Upper lobe of right lung (tissue), 1 donor: Measurements from ENCODE around the gene ABCC12. TPM values are rescaled to one million over a fixed set of nuclear protein-coding genes. Genes with fewer than 3 reads are reported as not detected.

Experiments
- ATAC-seq: fragments of 200-7000 bp; cut with Tn5 transposase; one replicate; pipeline ENCODE4 v1.9.1; 2020; ENCODE audit warnings: mild to moderate bottlenecking, moderate library complexity
- DNase-seq: peaks from one replicate; pipeline ENCODE4 v3.0.0-alpha.2; 2020
- H3K27ac ChIP-seq: fragments of 200-600 bp; one replicate; pipeline ENCODE4 v1.8.0; 2022
- H3K27me3 ChIP-seq: fragments of 200-600 bp; one replicate; pipeline ENCODE4 v1.8.0; 2022; ENCODE audit warnings: mild to moderate bottlenecking
- H3K36me3 ChIP-seq: fragments of 200-600 bp; one replicate; pipeline ENCODE4 v1.8.0; 2022
- H3K4me1 ChIP-seq: fragments of 200-600 bp; one replicate; pipeline ENCODE4 v1.8.0; 2022
- H3K4me3 ChIP-seq: fragments of 200-600 bp; one replicate; pipeline ENCODE4 v1.8.0; 2022; ENCODE audit warnings: mild to moderate bottlenecking
- H3K9me3 ChIP-seq: fragments of 200-600 bp; one replicate; pipeline ENCODE4 v1.8.0; 2022
- CTCF ChIP-seq: fragments of 200-600 bp; IDR thresholded peaks from one replicate; pipeline ENCODE4 v1.8.0; 2022; ENCODE audit warnings: antibody characterized with exemption
- intact Hi-C: fragments of 100-400 bp; cut with DNase I; formaldehyde crosslinking; loops from one replicate; pipeline ENCODE4 v1.11.0; 2022
- total RNA-seq: library from RNA; stranded (reverse); fragmentation: NEBNext Ultra II Directional; extraction: Animal tissue kit (Norgen Biotek cat#: 25700); gene quantifications from one replicate; pipeline ENCODE4 v1.2.1, GENCODE V29; 2021
- donor health status: DM: no; HTN: yes; CAD: no; lungs with severe emphysema.

ABCC12 gene
- total RNA-seq, 1 donor from 2014 or later = not detected

GRCh38 chr16:48156790-48157209 lies 1.0 kb upstream of the ABCC12 start:
- peak; percentile 97 for TF ChIP-seq CTCF
- no peaks in the 10 kb centered on the region for H3K36me3 ChIP-seq
- peaks cover 8% of the 10 kb centered on the region for H3K4me1 ChIP-seq
- peak overlapping the region; percentile 26 for H3K4me3 ChIP-seq
- ATAC-seq (peak; percentile 97), DNase-seq (peak; percentile 94)
- no peak overlapping the region for H3K27ac ChIP-seq
- H3K9me3 ChIP-seq = no peaks in the 10 kb centered on the region
- no peaks in the 10 kb centered on the region for H3K27me3 ChIP-seq
- intact Hi-C loops = no loop called here

- intact Hi-C loops = no loop called here
- Histone ChIP-seq H3K27ac (no peak overlapping the region), H3K36me3 (no peaks in the 10 kb centered on the region), H3K4me3 (no peak overlapping the region), H3K27me3 (no peaks in the 10 kb centered on the region), H3K9me3 (no peaks in the 10 kb centered on the region), H3K4me1 (peaks cover 8% of the 10 kb centered on the region)
- DNase-seq = no peak
- no peak for ATAC-seq
- no peak for TF ChIP-seq CTCF
Measured at GRCh38 chr16:48153774-48154173, 2.0 kb downstream of the ABCC12 start.

- intact Hi-C loops = no loop called here
- Histone ChIP-seq H3K36me3 (no peaks in the 10 kb centered on the region), H3K4me1 (peaks cover 8% of the 10 kb centered on the region), H3K9me3 (no peaks in the 10 kb centered on the region), H3K27me3 (no peaks in the 10 kb centered on the region), H3K4me3 (no peak overlapping the region), H3K27ac (no peak overlapping the region)
- no peak for TF ChIP-seq CTCF
- ATAC-seq = no peak
- no peak for DNase-seq
Measured at GRCh38 chr16:48152226-48152625, 3.6 kb downstream of the ABCC12 start.

GRCh38 chr16:48150707-48151106 lies 5.1 kb downstream of the ABCC12 start:
- no peaks in the 10 kb centered on the region for H3K36me3 ChIP-seq
- intact Hi-C loops = no loop called here
- TF ChIP-seq CTCF = no peak
- H3K9me3 ChIP-seq = no peaks in the 10 kb centered on the region
- no peak overlapping the region for H3K4me3 ChIP-seq
- no peak overlapping the region for H3K27ac ChIP-seq
- no peak for ATAC-seq
- H3K4me1 ChIP-seq = peaks cover 8% of the 10 kb centered on the region
- DNase-seq = no peak
- H3K27me3 ChIP-seq = no peaks in the 10 kb centered on the region

- Histone ChIP-seq H3K27me3 (no peaks in the 10 kb centered on the region), H3K27ac (no peak overlapping the region), H3K4me3 (no peak overlapping the region), H3K36me3 (no peaks in the 10 kb centered on the region), H3K4me1 (no peaks in the 10 kb centered on the region), H3K9me3 (no peaks in the 10 kb centered on the region)
- ATAC-seq = no peak
- no peak for DNase-seq
- TF ChIP-seq CTCF = no peak
- intact Hi-C loops = no loop called here
Measured at GRCh38 chr16:48146710-48147109, 9.1 kb downstream of the ABCC12 start.

- no peaks in the 10 kb centered on the region for H3K36me3 ChIP-seq
- no peak for DNase-seq
- no peak overlapping the region for H3K27ac ChIP-seq
- H3K9me3 ChIP-seq = no peaks in the 10 kb centered on the region
- H3K27me3 ChIP-seq = no peaks in the 10 kb centered on the region
- H3K4me1 ChIP-seq = no peaks in the 10 kb centered on the region
- no peak overlapping the region for H3K4me3 ChIP-seq
- TF ChIP-seq CTCF = no peak
- intact Hi-C loops = no loop called here
- no peak for ATAC-seq
Measured at GRCh38 chr16:48146131-48146530, 9.7 kb downstream of the ABCC12 start.
